ENCODE data around the gene RPUSD1.

The RPUSD1 gene

GRCh38 chr16:794853-795466, 6.8 kb upstream of the RPUSD1 start:
- H3K4me3 ChIP-seq (ENCODE audit: low read length) = no peak overlapping the region
- DNase-seq (ENCODE audit: low read depth) = no peak
- TF ChIP-seq, protein P1, sequence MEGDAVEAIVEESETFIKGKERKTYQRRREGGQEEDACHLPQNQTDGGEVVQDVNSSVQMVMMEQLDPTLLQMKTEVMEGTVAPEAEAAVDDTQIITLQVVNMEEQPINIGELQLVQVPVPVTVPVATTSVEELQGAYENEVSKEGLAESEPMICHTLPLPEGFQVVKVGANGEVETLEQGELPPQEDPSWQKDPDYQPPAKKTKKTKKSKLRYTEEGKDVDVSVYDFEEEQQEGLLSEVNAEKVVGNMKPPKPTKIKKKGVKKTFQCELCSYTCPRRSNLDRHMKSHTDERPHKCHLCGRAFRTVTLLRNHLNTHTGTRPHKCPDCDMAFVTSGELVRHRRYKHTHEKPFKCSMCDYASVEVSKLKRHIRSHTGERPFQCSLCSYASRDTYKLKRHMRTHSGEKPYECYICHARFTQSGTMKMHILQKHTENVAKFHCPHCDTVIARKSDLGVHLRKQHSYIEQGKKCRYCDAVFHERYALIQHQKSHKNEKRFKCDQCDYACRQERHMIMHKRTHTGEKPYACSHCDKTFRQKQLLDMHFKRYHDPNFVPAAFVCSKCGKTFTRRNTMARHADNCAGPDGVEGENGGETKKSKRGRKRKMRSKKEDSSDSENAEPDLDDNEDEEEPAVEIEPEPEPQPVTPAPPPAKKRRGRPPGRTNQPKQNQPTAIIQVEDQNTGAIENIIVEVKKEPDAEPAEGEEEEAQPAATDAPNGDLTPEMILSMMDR (conservative IDR thresholded peaks at IDR 0.05; ENCODE audit: low read length) = no peak

- TF ChIP-seq, protein P1 (conservative IDR thresholded peaks at IDR 0.05; ENCODE audit: low read length) = no peak
- H3K4me3 ChIP-seq (ENCODE audit: low read length) = no peak overlapping the region
- DNase-seq (ENCODE audit: low read depth) = no peak
Measured at GRCh38 chr16:794091-794822, 6.1 kb upstream of the RPUSD1 start.

DNA sequence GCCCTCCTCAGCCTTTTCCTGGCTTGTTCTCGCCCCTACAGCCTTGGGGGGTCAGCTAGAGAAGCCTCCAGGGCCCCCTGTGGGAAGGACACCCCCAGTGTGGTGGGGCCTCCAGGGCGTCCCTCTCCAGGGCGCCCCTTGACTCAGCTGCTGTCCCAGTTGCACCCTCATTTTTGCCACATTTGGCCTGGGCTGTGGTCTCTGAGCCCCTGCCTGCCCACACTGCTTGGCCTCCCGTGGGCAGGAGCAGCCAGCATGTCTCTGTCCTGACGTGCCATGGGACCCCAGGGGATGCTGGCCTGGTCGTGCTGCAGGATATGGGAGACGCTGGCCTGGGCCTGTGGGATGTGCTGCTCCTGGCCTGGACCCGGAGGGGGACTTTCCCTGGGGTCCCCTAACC, 5.2 kb upstream of the RPUSD1 start:
- DNase-seq (ENCODE audit: low read depth) = no peak
- no peak overlapping the region for H3K4me3 ChIP-seq (ENCODE audit: low read length)
- TF ChIP-seq, protein P1 (conservative IDR thresholded peaks at IDR 0.05; ENCODE audit: low read length) = no peak

- TF ChIP-seq, protein P1 (conservative IDR thresholded peaks at IDR 0.05; ENCODE audit: low read length) = no peak
- no peak for DNase-seq (ENCODE audit: low read depth)
Measured at GRCh38 chr16:792221-792995, 4.2 kb upstream of the RPUSD1 start.

DNA sequence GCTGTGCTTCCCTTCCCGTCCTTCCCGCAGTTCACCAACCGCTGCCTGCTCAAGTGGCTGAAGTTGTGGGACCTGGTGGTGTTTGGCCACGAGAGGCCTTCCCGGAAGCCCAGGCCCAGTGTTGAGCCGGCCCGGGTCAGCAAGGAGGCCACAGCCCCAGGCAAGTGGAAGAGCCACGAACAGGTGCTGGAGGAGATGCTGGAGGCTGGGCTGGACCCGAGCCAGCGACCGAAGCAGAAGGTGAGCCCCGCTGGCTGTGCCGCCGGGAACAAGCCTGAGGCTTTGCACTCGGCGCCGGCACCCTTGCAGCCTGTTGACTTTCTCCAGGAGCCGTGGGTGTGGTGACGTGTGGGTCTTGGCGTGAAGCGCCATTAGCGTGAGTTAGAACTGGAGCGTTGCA, 3.0 kb upstream of the RPUSD1 start:
- no peak for DNase-seq (ENCODE audit: low read depth)
- TF ChIP-seq, protein P1 (conservative IDR thresholded peaks at IDR 0.05; ENCODE audit: low read length) = no peak
- H3K4me3 ChIP-seq (ENCODE audit: low read length) = no peak overlapping the region

More at GRCh38 chr16:792221-792995, 4.2 kb upstream of the RPUSD1 start:
- no peak overlapping the region for H3K4me3 ChIP-seq (ENCODE audit: low read length)

- TF ChIP-seq, protein P1 (conservative IDR thresholded peaks at IDR 0.05; ENCODE audit: low read length) = no peak
- H3K4me3 ChIP-seq (ENCODE audit: low read length) = no peak overlapping the region
- no peak for DNase-seq (ENCODE audit: low read depth)
Measured at GRCh38 chr16:790086-790485, 1.9 kb upstream of the RPUSD1 start.
